Activated T-helper 1 cell treated with Interleukin-2 at 50 U/mL for 16 hours (primary cell): ENCODE measurements around the gene ZBTB48.
"Not testable (repeated sequence)": the region's sequence is repeated elsewhere in the genome, so short reads cannot be mapped to it uniquely, and the experiment has no call there.

Experiments
- DNase-seq: peaks from one replicate; pipeline ENCODE4 v3.0.0-alpha.2; 2020; ENCODE audit warnings: low read depth

Gene ZBTB48

GRCh38 chr1:6591222-6591621, 11.4 kb downstream of the ZBTB48 start:
- no peak for DNase-seq

GRCh38 chr1:6591644-6592043, 11.8 kb downstream of the ZBTB48 start:
- no peak for DNase-seq

GRCh38 chr1:6592441-6592840, 12.6 kb downstream of the ZBTB48 start:
- DNase-seq: no peak

- no peak for DNase-seq
Observed at GRCh38 chr1:6592865-6593593, 13.2 kb downstream of the ZBTB48 start.

- DNase-seq: no peak
Observed at GRCh38 chr1:6593810-6594209, 14.0 kb downstream of the ZBTB48 start.

GRCh38 chr1:6594977-6595740, 15.4 kb downstream of the ZBTB48 start:
- DNase-seq: no peak

- no peak for DNase-seq
Observed at GRCh38 chr1:6596351-6596750, 16.6 kb downstream of the ZBTB48 start.

GRCh38 chr1:6596886-6597776, 17.3 kb downstream of the ZBTB48 start:
- DNase-seq: no peak

GRCh38 chr1:6597777-6598131, 18.0 kb downstream of the ZBTB48 start:
- no peak for DNase-seq

- peak; percentile 35 for DNase-seq
Observed at GRCh38 chr1:6599141-6599975, 19.6 kb downstream of the ZBTB48 start.

GRCh38 chr1:6599991-6600390, 20.2 kb downstream of the ZBTB48 start:
- not testable (repeated sequence) for DNase-seq

GRCh38 chr1:6600410-6601048, 20.7 kb downstream of the ZBTB48 start:
- DNase-seq: no peak

- peak; percentile 63 for DNase-seq
Observed at GRCh38 chr1:6601049-6601922, 21.5 kb downstream of the ZBTB48 start.

- no peak for DNase-seq
Observed at GRCh38 chr1:6601923-6602668, 22.3 kb downstream of the ZBTB48 start.

GRCh38 chr1:6602669-6603237, 23.0 kb downstream of the ZBTB48 start, which contains the start of gene KLHL21:
TSS of gene KLHL21 (minus strand) at chr1:6602869. CDS start at chr1:6602817, 52 bp downstream.
- peak; percentile 81 for DNase-seq

GRCh38 chr1:6603238-6603914, 23.6 kb downstream of the ZBTB48 start:
- DNase-seq: peak; percentile 46

GRCh38 chr1:6603915-6604558, 24.2 kb downstream of the ZBTB48 start:
- peak; percentile 10 for DNase-seq
